Measurements from ENCODE around the gene LCE7A.

DNA sequence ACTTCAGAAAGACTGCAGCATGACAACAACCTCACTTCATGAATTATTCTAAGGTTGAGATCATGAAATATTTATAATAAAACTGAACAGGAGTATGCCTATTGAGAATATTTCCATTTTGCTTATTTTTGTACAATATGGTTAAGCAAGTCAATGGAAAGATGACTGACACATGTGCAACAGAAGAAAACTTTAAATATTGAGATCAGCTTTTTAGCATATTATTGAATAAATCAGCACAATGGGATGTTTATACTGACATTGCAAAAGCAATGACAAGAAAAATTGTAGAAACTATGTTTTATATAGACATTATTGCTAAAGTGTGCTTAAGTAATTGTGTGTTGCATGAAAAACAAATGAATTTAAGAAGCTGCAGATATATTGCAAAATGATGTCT is 4.6 kb downstream of the LCE7A start:
- TF ChIP-seq CTCF (IDR thresholded peaks at IDR 0.05; ENCODE audit: insufficient read depth, low read depth, low read length) (no peak), EZH2 (IDR thresholded peaks at IDR 0.05; ENCODE audit: insufficient read depth, low read length) (no peak)
